GM19043 (cell line): ENCODE measurements around the gene TEAD1.

ENCODE experiments used
- ATAC-seq: cut with Tn5 transposase; IDR thresholded peaks from one replicate; pipeline ENCODE4 v1.9.1; 2021; ENCODE audit warnings: low read depth; ENCODE audit not compliant: unreplicated experiment

Gene TEAD1

GRCh38 chr11:12882670-12883069 lies 208.4 kb downstream of the TEAD1 start:
- ATAC-seq, result no peak

- no peak for ATAC-seq
These were observed 210.6 kb downstream of the TEAD1 start for GRCh38 chr11:12884751-12885318.

GRCh38 chr11:12885717-12886239 lies 211.6 kb downstream of the TEAD1 start:
- no peak for ATAC-seq

GRCh38 chr11:12886508-12886907 lies 212.3 kb downstream of the TEAD1 start:
- ATAC-seq, result no peak

- ATAC-seq, result no peak
These were observed 214.4 kb downstream of the TEAD1 start for GRCh38 chr11:12888525-12889158.

GRCh38 chr11:12889243-12889642 lies 215.0 kb downstream of the TEAD1 start:
- no peak for ATAC-seq

- ATAC-seq, result no peak
These were observed 216.3 kb downstream of the TEAD1 start for GRCh38 chr11:12890476-12890875.

- no peak for ATAC-seq
These were observed 219.8 kb downstream of the TEAD1 start for GRCh38 chr11:12893787-12894672.

GRCh38 chr11:12897390-12897789 lies 223.2 kb downstream of the TEAD1 start:
- no peak for ATAC-seq

- ATAC-seq, result no peak
These were observed 223.6 kb downstream of the TEAD1 start for GRCh38 chr11:12897867-12898266.

- ATAC-seq, result no peak
These were observed 226.3 kb downstream of the TEAD1 start for GRCh38 chr11:12900496-12900895.

- ATAC-seq, result peak; percentile 55
These were observed 227.1 kb downstream of the TEAD1 start for GRCh38 chr11:12901272-12901671.

GRCh38 chr11:12901874-12902481 lies 227.8 kb downstream of the TEAD1 start:
- ATAC-seq, result no peak

GRCh38 chr11:12902791-12903486 lies 228.7 kb downstream of the TEAD1 start:
- no peak for ATAC-seq

GRCh38 chr11:12905435-12905834 lies 231.2 kb downstream of the TEAD1 start:
- no peak for ATAC-seq

GRCh38 chr11:12906501-12906900 lies 232.3 kb downstream of the TEAD1 start:
- no peak for ATAC-seq

GRCh38 chr11:12909879-12910278 lies 235.7 kb downstream of the TEAD1 start:
- no peak for ATAC-seq

GRCh38 chr11:12914400-12914912 lies 240.2 kb downstream of the TEAD1 start:
- ATAC-seq, result no peak

- ATAC-seq, result no peak
These were observed 240.9 kb downstream of the TEAD1 start for GRCh38 chr11:12915093-12915492.

GRCh38 chr11:12917822-12918221 lies 243.6 kb downstream of the TEAD1 start:
- ATAC-seq, result no peak
